Cardiac fibroblast (primary cell): ENCODE results near the gene MROH8.
"Not testable (repeated sequence)": the region's sequence is repeated elsewhere in the genome, so short reads cannot be mapped to it uniquely, and the experiment has no call there.

ENCODE experiments used
- DNase-seq, 2 donors: peaks; one replicate each; pipeline versions ENCODE4 v3.0.0 to v3.0.0-alpha.2; 2010; ENCODE audit warnings: low read depth in 2 of 2
- H3K4me3 ChIP-seq, 2 donors: replicated peaks in 1 of 2; 1 replicate in 1 of 2; 2 replicates in 1 of 2; pipeline ENCODE4 v1.5.1; 2011; ENCODE audit warnings: low read depth in 2 of 2, low read length in 2 of 2, mild to moderate bottlenecking in 2 of 2, moderate library complexity in 1 of 2
- TF ChIP-seq, protein P1 (sequence below): IDR thresholded peaks from one replicate; pipeline ENCODE4 v1.5.1; 2011; ENCODE audit warnings: low read depth, mild to moderate bottlenecking, low read length, inconsistent platforms

The MROH8 gene

DNA sequence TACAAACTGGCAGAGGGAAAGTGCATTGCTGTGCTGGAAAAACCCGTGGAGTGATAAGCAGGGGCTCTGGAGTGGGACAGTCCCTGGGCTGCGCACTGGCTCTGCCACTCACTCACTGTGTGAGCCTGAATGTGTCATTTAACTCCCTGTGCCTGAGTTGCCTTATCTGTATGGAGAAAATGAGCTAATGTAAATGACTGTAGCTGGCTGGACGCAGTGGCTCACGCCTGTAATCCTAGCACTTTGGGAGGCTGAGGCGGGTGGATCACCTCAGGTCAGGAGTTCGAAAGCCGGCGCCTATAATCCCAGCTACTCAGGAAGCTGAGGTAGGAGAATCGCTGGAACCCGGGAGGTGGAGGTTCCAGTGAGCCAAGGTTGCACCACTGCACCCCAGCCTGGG, 18.7 kb downstream of the MROH8 start:
- TF ChIP-seq, protein P1, sequence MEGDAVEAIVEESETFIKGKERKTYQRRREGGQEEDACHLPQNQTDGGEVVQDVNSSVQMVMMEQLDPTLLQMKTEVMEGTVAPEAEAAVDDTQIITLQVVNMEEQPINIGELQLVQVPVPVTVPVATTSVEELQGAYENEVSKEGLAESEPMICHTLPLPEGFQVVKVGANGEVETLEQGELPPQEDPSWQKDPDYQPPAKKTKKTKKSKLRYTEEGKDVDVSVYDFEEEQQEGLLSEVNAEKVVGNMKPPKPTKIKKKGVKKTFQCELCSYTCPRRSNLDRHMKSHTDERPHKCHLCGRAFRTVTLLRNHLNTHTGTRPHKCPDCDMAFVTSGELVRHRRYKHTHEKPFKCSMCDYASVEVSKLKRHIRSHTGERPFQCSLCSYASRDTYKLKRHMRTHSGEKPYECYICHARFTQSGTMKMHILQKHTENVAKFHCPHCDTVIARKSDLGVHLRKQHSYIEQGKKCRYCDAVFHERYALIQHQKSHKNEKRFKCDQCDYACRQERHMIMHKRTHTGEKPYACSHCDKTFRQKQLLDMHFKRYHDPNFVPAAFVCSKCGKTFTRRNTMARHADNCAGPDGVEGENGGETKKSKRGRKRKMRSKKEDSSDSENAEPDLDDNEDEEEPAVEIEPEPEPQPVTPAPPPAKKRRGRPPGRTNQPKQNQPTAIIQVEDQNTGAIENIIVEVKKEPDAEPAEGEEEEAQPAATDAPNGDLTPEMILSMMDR: no peak
- no peak overlapping the region for H3K4me3 ChIP-seq

DNA sequence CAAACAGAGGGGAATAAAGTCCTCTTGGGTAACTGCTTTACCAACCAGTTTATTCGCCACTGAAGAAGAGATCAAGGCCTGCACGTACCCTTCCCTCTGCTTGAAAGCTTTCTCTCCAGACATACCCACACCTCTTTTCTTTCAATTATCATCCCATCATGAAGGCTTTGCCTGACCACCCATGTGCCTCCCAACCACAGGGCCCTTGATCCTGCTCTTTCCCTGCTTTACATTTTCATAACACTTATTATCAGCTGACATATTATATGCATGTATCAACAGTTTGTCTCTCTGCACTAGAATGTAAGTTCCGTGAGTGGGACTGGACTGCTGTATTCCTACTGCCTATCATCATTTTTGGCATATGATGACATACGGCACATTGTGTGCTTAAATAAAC, 21.1 kb downstream of the MROH8 start:
- TF ChIP-seq, protein P1: no peak
- no peak overlapping the region for H3K4me3 ChIP-seq
- no peak for DNase-seq

More for the DNA sequence above, 18.7 kb downstream of the MROH8 start:
- DNase-seq: no peak

DNA sequence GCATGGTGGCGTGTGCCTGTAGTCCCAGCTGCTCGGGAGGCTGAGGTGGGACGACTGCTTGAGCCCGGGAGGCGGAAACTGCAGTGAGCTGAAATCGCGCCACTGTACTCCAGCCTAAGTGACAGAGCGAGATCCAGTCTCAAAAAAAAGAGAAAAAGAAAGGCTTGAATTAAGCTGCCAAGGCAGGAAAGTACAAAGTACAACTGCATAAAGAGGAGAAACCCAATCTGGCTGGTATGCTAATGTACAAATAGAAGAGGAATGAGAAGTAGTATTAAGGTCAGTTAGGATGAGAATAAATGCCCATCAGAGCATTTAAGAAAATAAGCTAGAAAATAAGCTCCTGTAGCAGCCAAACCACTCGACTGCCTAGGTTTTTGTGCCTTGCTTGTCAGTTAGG, 23.4 kb downstream of the MROH8 start:
- DNase-seq: no peak
- TF ChIP-seq, protein P1: no peak
- no peak overlapping the region for H3K4me3 ChIP-seq

DNA sequence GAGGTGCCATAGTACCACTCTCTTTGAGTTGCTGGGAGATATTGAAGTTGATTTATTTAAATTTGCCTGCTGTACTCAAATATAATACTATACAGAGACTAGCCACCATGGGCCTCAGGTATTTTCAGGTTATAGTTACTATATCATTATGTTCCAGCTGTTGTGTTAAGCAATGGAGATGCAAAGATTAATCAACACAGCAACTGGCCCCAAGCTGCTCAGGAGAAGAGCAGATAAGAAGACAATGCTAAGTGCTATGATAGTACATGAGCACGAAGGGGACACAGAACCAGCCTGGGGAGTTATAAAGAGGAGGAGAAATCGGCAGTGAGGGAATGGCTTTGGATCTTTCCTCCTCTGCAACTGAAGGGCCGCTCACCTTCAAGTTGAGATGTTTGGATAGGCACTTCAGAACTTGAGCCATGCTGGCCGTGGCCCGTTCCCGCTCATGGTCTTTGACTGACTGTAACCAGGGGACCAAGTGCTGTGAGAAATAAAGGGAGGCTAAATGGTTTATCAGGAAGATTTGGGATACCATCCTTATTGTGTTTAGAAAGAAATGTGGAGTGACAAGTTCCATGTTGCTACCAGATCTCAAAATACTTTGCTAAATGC, 24.6 kb downstream of the MROH8 start:
- TF ChIP-seq, protein P1: no peak
- no peak overlapping the region for H3K4me3 ChIP-seq
- no peak for DNase-seq

DNA sequence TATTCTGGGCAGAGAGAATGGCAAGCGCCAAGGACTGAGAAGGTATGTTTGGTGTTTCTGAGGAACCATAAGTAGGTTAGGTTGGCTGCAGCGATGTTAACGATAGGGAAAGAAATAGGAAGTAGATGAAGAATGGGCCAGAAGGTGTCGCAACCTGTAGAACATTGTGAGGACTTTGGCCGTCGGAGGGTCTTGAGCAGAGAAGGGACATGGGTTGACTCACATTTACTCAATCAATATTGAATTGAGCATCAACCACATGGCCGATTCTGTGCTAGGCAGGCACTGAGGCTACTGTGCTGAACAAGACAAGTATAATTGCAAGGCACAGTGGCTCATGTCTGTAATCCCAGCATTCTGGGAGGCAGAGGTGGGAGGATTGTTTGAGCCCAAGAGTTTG, 27.1 kb downstream of the MROH8 start:
- H3K4me3 ChIP-seq: no peak overlapping the region
- no peak for DNase-seq
- TF ChIP-seq, protein P1: no peak

DNA sequence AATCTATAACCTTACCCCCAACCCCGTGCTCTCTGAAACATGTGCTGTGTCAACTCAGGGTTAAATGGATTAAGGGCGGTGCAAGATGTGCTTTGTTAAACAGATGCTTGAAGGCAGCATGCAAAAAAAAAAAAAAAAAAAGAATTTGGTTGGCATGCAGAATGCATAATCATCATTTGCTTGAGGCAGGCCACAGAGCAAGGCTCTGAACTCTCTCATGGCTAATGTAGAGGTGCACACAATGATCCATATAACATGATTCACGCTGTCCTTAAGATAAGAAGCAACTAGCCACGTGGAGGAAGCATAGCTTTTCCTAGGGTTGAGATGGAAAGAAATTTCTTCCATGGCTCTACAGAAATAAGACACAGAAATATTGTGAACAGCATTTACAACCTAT, 27.8 kb downstream of the MROH8 start:
- TF ChIP-seq, protein P1: no peak
- H3K4me3 ChIP-seq: no peak overlapping the region
- DNase-seq: no peak

DNA sequence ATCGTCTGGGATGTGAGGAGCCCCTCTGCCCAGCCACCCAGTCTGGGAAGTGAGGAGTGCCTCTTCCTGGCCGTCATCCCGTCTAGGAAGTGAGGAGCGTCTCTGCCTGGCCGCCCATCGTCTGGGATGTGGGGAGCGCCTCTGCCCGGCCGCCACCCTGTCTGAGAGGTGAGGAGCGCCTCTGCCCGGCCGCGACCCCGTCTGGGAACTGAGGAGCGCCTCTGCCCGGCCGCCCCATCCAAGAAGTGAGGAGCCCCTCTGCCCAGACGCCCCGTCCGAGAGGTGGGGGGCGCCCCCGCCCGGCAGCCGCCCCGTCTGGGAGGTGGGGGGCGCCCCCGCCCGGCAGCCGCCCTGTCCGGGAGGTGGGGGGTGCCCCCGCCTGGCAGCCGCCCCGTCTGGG, 28.5 kb downstream of the MROH8 start:
- H3K4me3 ChIP-seq, DNase-seq: not testable (repeated sequence)
